GM18508 (cell line): ENCODE results near the gene PBX2.
"Not testable (repeated sequence)": the region's sequence is repeated elsewhere in the genome, so short reads cannot be mapped to it uniquely, and the experiment has no call there.

Experiments
- ATAC-seq: cut with Tn5 transposase; IDR thresholded peaks from one replicate; pipeline ENCODE4 v1.9.1; 2021; ENCODE audit warnings: moderate number of reproducible peaks; ENCODE audit not compliant: insufficient read depth, unreplicated experiment

PBX2 gene

DNA sequence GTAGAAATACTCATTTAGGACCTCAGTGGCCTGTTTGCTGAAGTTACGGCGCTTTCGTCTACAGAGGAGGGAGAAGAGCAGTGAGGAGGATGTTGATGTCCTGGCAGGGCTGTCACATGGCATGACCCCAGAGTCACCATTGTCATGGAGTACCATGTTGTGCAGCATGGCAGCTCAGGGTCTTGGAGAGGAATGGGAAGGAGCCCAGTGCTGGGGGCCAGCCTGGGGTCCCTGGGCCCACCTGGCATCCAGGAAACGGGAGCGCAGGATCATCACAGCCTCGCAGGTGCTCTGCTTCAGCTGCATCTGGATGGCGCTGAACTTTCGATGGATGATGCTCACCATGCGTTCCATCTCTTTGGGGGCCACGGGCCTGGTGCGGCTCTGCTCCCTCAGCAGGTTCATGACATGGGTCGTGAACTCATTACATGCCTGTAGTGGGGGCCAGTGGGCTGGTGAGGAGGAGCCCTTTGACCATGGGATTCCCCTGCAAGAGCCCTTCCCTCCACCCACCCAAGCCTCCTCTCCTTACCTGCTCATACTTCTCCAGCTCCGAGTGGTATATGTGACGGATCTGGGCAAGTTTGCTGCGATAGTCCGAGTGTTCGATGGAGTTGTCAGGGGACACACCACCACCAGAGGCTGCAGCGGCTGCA is 2.1 kb downstream of the PBX2 start:
- ATAC-seq = not testable (repeated sequence)

DNA sequence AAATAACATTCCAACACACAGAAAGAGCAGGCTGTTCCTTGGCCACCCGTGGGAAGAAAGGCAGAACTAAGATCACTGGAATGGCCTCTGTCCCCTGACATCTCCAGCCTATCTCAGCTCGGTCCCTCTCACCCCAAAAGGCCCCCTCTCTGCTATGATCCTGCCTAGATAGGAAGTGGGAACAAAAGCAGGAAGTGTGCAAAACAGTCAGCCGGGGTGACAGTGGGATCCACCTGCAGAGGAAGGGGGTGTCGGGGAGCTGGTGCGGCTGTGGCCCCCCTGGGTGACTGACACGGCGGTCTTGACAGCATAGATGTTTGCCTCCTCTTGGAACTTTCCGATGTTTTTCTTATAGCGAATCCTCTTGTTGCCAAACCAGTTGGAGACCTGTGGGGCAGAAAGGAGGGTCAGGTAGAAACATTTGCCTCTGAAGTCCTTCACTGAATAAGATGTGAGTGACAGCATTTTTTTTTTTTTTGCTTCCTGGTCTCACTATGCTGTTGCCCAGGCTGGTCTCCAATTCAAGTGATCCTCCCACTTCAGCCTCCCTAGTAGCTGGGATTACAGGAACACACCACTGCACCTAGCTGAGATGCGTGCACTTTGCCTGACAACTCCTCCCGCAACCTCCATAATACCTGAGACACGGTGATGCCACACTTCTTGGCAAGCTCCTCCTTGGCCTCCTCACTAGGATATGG is 2.8 kb downstream of the PBX2 start:
- ATAC-seq = no peak

DNA sequence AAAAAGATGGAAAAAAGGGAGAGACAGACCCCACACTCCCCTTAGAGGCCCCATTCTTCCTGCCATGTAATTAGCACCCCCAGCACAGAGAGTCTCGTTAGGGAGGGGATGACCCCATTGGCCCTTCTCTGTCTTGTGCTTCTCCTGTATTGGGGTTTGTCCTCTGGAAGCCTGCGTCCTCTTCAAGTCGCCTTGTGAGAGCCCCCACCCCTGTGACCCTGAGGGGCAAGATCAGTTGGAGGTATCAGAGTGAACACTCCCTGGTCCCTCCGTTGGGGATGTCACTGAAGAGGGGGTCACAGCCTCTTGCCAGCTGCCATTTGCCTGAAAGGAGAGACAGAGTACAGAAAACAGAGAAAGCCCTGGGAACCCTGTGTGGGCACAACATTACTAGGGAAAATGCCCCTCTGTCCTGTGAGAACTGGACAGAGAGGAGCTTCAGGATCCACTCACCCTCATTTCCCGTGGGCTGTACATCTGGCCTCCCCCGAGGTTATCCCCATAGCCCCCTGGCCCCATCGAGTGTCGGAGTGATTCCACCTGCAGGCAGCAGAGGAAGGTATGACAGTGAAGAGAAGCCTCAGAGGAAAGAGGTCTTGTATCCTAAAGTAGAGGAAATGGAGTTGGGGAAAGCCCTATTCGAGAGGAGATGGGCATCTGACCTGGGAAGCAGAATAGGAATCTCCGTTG is 3.7 kb downstream of the PBX2 start:
- not testable (repeated sequence) for ATAC-seq

DNA sequence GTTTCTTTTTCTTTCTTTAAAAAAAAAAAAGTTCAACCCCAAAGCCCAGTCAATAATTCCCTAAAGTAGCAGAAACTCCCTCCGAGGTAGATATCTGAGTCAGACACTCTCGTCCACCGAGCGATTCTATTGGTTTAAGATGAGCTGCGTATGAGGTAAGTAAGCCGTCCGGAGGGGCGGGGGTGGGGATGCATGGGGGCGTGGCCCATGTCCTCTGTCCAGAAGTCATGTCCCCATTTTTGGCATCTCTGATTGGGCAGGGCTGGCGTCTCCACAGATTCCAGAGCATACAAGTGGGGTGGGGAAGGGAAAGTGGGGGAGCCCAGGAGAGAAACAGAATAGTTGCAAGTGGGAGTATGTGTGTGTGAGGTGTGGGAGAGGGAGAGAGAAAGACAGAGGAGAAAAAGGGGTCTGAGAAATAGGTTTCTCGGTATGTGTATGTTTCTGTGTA is 4.3 kb downstream of the PBX2 start:
- ATAC-seq = not testable (repeated sequence)

DNA sequence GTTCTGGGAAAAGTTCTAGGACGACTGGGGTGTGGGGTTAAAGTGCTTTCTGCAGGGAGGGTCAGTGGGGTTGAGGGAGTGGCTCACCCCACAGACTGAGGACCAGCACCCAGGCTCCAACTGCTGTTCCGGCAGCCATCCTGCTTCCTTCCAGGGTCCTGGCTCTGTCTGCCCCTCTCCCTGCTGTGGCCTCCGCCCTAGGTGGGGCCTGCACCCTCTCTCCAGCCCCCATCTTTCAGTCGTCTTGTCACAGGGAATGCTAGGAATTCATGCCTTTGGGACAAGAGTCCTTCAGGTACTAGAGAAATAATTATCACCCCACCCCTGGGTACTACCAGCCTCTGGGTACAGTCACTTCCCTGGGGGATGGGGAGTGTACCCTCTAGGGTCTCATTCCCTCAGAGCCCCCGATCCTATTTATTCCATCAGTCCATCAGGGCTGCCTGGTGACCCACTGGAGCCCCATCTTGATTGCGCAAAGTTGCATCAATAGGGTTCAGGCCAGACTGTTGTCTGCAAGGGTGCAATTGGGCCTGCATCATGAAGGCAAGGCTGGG is 5.8 kb downstream of the PBX2 start, which contains the start of gene AGER:
AGER (minus strand) TSS at position 170 of the 557 bp plus-strand sequence; CDS start at position 139, 31 bp downstream.
- no peak for ATAC-seq

DNA sequence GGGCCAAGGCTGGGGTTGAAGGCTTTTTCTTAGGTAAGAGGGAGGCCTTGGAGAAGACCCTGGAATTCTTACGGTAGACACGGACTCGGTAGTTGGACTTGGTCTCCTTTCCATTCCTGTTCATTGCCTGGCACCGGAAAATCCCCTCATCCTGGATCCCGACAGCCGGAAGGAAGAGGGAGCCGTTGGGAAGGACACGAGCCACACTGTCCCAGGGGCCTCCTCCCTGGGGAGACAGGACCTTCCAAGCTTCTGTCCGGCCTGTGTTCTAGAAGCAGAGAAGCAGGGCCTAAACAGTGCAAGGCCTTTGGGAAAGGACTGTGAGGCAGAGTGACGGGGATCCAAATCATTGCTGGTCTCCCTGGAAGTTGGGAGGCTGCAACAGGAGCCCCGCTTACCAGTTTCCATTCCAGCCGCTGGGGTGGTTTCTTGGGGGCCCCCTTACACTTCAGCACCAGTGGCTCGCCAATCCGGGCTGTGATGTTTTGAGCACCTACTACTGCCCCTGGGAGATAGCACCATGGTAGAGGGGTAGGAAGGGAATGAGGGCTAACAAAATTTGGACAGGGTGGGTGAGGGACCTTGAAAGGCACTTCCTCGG is 6.4 kb downstream of the PBX2 start:
- no peak for ATAC-seq

DNA sequence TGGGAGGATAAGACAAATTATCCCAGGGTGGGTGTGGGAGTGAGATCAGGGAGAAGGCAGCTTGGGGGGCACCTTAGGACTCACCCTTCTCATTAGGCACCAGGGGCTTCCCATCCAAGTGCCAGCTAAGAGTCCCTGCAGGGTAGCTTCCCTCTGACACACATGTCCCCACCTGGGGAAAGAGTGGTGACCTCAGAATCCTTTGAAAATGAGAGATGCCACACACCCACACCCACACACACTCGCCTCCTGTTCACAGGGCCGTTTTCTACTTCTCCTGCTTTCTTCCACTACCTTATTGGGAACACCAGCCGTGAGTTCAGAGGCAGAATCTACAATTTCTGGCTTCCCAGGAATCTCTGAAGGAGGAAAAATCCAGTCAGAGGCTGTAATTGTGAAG is 7.0 kb downstream of the PBX2 start:
- ATAC-seq = no peak

DNA sequence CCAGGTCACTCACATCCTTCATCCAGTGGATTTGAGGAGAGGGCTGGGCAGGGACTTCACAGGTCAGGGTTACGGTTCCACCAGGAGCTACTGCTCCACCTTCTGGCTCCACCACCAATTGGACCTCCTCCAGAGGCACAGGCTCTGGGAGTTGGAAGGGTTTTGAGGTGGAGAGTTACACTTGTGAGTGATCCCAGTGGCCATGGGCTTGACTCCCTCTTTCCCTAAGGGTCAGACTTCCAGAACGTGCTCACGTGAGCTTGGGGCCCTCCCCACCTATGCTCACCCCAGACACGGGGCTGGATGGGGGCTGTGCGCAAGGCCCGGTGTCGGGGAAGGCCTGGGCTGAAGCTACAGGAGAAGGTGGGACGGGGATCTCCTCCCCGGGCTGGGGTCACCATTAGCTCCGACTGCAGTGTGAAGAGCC is 7.4 kb downstream of the PBX2 start:
- no peak for ATAC-seq

DNA sequence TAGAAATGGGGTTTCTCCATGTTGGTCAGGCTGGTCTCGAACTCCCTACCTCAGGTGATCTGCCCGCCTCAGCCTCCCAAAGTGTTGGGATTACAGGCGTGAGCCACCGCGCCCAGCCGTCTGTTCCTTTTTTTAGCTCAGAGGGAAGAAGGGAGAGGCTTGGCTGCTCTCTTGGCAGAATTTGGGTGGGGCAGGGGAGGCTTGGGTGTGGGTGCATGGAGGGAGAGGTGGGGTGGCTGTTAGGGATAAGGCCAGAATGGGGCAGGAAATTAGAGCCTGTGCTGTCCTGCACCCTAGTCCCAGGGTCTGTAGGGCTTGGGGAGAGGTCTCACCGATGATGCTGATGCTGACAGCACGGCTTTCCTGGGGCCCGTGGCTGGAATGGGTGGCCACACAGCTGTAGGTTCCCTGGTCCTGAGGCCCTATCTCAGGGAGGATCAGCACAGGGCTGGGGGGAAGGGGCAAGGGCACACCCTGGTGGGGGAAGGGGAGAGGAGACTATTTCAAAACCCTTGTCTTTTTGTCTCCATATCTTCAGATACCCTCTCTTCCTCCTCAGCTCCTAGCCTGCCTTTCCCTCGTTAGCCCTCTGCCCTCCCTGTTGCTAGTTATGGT is 8.0 kb downstream of the PBX2 start:
- ATAC-seq = no peak

DNA sequence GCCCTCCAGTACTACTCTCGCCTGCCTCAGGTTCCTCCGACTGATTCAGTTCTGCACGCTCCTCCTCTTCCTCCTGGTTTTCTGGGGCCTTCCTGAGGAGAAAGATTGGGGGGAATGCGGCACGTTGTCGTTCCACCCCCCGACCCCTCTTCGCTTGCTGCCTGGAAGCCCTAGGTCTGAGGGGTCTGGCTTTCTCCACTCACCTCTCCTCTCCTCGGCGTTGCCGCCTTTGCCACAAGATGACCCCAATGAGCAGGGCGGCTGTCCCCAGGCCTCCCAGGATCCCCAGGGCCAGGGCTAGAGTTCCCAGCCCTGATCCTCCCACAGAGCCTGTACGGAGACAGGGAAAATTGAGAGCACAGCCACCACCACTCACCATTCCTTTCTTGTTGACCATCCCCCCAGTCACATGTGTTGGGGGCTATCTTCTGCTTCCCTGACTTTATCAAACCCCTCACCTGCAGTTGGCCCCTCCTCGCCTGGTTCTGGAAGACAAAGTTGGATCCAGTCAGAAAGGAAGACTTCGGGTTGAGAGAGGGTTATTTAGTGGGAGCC is 8.8 kb downstream of the PBX2 start:
- ATAC-seq = no peak

DNA sequence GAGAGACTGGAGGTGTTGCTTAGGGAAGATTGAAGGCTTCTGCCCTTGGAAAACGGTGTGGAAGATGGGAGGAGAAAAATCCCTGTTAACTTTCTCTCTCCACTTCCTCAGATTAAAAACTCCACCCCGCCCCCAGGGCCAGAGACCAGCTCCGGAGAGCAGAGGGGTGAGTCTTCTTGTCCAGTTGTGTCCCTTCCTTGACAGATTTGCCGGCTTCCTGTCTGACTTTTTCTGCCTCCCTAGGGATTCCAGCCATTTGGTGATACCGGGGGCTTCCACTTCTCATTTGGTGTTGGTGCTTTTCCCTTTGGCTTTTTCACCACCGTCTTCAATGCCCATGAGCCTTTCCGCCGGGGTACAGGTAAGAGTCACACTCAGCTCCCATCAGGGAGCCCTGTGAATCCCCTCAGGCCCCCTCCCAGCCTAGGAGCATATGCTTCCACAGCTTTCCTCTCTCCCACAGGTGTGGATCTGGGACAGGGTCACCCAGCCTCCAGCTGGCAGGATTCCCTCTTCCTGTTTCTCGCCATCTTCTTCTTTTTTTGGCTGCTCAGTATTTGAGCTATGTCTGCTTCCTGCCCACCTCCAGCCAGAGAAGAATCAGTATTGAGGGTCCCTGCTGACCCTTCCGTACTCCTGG is 10.1 kb downstream of the PBX2 start:
- ATAC-seq = no peak

DNA sequence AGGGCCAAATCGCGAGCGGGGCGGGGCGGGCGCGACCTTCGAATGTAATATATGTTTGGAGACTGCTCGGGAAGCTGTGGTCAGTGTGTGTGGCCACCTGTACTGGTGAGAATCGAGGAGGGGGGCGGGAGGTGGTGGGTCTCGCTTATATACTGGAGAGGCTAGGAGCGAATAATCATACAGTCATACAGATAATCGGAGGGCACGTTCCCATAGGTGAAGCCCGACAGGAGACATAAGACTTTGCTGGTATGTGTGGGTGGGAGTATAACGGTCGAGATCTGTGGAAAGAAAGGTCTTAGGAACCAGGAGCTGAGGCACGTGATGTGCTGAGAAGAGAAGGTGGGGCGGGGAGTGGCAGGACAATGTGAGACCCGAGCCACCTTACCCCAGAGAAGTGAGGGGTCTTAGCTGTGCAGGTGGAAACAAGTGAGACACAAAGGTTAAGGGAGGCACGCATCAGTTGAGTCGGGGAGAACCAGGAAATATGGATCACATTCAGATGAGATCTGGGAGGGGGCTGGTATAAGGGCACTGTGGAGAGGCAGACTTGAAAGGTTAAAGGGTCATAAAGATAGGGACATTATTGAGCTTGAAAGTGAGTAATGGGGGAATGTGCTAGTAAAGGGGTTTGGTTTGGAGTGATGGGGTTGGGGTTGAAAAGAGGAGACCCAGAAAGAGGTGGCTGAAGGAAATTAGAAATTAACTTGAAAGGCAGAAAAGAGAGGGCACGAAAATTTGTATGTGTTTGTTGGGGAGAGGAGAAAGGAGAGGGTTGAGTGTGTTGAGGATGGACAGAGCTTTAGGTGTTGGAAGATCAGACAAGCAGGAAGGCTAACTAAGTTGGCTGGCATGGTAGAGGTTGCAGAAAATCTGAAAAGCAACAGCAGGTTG is 11.2 kb downstream of the PBX2 start:
- no peak for ATAC-seq

DNA sequence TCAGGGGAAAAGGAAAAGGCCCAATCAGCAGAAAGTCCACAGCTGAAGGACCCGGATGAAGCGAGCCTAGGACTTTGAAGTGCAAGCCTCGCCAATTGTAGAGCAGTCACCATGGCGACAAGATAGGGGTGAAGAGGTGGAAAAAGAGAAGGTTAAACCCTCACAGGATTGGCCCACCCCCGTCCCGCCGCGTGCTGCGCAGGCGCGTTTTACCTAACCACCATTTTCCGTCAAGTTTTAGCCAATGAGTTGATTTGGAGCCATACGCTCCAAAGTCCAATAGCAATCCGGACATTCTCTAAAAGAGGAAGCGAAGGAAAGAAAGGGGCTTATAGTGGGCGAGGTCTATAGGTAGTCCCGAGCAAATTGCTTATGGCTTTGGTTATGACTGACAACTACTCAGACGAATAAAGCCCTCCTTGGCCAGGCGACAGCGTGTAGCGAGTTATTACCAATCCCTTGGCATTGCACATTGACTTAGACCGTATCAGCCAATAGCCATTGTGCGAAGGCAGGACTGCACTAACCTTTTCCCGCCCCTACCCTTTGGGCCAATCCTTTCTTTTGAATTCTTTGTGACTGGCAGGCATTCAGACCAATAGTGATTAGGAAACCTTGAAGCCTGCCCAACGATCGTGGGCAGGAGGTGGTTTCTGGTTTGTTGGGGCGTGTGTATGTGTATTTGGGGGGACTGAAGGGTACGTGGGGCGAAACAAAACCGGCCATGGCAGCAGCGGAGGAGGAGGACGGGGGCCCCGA is 12.0 kb downstream of the PBX2 start, which contains the start of gene RNF5:
RNF5 (plus strand) TSS at position 618 of the 759 bp plus-strand sequence; CDS start at position 725, 107 bp downstream.
- ATAC-seq = peak; percentile 83

DNA sequence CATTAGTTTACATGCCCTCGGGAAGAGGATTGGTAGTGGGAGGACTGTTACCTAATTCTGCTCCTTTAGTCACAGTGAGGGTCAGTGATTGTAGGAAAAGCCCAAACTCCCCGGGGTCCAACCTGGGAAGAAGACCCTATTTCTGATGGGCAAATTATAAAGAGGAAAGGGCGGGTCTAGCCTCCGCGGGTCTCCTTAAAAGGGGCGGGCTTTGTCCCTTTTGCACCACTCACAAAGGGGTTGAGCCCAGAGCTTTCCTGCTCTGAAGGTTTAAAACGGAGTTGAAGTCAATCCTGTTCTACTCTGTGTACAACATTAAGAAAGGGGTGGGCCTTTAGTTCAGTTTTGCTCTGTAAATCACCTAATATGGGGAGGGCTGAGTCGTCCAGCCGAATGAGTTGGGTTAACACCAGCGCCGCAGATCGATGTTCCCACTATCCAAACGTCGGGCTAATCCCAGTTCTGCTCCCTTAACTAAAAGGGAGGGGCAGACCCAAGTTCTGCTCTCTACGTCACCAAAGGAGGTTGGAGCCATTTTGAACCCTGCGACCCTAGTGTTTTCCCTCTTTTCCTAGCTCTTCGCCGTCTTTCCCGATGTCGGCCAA is 12.7 kb downstream of the PBX2 start:
- no peak for ATAC-seq

DNA sequence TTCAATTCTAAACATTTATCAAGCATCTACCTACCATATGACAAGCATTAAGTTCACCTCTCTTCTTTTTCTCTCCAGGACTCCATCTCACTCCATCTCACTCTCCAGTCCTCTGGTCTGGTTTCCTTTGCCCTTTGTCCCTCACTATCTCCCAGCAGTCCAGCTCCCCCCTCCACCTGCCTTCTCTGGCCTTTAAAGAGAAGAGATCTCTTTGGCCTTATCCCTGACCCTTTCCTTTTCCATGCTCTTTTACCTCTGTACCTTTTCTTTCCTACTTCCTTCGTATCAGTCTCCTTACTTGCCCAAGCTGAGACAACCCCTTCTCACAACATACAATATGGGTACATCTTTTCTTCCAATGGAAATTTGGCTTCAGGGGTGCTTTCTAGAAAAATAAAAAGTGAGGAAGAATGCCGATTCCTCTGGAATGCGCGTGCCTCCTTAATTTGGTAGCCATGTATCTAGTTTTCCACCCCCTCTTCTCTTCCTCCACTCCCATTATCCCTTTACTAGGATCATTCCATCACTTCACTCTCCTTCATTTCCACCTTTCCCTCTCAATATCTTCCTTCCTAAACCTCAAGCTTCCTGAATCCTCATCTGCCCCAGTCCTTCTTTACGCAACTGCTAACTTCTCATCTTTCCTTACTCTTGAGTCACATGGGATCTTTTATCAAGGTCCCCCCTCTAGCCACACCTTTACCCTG is 13.4 kb downstream of the PBX2 start:
- ATAC-seq = no peak

DNA sequence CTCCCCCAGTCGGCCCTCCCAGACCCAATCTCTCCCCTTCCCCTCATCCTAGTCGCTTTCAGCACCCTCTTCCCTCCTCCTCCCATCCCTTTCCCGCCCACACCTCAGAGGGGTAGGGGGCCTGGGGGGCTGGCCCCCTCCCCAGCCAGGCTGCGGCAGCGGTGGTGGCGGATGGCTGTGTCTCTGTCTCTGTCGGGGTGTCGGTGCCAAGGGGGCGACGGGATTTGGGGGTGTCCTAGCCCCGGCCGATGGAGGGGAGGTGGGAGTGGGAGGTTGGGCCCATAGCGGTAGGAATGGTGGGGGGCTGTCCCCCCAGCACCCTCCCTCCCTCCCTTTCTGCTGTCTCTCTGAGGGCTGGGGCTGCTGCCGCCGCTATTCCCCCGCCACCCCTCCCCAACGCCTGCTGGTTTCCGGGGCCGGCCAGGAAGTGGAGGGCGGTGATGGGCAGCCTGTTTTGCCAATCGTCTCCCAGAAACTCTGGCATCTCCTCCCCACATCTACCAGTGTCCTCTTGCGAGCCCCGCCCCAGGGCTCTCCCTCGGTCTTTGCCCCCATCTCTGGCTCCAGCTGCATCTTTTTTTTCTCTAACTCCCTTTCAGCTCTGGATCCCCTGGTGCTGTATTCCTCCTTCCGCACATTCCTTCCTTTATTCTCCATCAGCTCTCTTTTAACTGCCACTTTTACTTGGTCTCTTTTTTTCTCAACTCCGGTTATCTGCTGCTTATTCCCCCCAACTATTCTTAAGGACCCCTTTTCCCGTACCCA is 14.1 kb downstream of the PBX2 start, which contains the start of gene AGPAT1:
AGPAT1 (minus strand) TSS at position 374 of the 765 bp plus-strand sequence. CDS start 4,588 bp downstream, outside the sequence.
- ATAC-seq = no peak
